WTC11 (cell line): Measurements from ENCODE around the gene RING1. TPM values are rescaled to one million over a fixed set of nuclear protein-coding genes. Genes with fewer than 3 reads are reported as not detected.

ENCODE experiments used
- ATAC-seq: fragments of 200-7000 bp; cut with Tn5 transposase; 2 replicates; pipeline ENCODE4 v1.10.0; 2021; ENCODE audit warnings: mild to moderate bottlenecking, moderate library complexity
- CTCF ChIA-PET: fragments of 300-600 bp; sonication (Branson Sonifier 250); formaldehyde crosslinking; loops from one replicate; lab custom pipeline; 2021; ENCODE audit warnings: antibody characterized with exemption; lab: Charles Lee
- POLR2A ChIA-PET: fragments of 350-600 bp; sonication (Branson Sonifier 250); formaldehyde crosslinking; loops from one replicate; lab custom pipeline; 2021; ENCODE audit warnings: antibody characterized with exemption; lab: Charles Lee
- DNase-seq: peaks from one replicate; pipeline ENCODE4 v3.0.0; 2021; ENCODE audit warnings: low spot score
- H3K27ac Mint-ChIP-seq: 2 replicates; pipeline ENCODE4 v1.8.0; 2021; ENCODE audit warnings: mixed read lengths
- H3K27me3 Mint-ChIP-seq: 2 replicates; pipeline ENCODE4 v1.8.0; 2021; ENCODE audit warnings: low read depth, mild to moderate bottlenecking, moderate library complexity, mixed read lengths
- H3K36me3 Mint-ChIP-seq: 2 replicates; pipeline ENCODE4 v1.8.0; 2021; ENCODE audit warnings: mixed read lengths
- H3K4me1 Mint-ChIP-seq: 2 replicates; pipeline ENCODE4 v1.8.0; 2022; ENCODE audit warnings: mixed read lengths
- H3K4me3 Mint-ChIP-seq: 2 replicates; pipeline ENCODE4 v1.8.0; 2021; ENCODE audit warnings: mild to moderate bottlenecking, moderate library complexity, mixed read lengths
- H3K9me3 Mint-ChIP-seq: 2 replicates; pipeline ENCODE4 v1.8.0; 2021; ENCODE audit warnings: mixed read lengths
- AR ChIP-seq: fragments of 250-450 bp; sonication (Bioruptor Pico); IDR thresholded peaks from 2 replicates; pipeline ENCODE4 v1.9.0; 2021; ENCODE audit warnings: mild to moderate bottlenecking
- ATF1 ChIP-seq: sonication (generic); formaldehyde crosslinking; IDR thresholded peaks from 2 replicates; pipeline ENCODE4 v1.8.1; 2023; ENCODE audit warnings: mild to moderate bottlenecking, moderate library complexity, missing genetic modification reagents
- ATF2 ChIP-seq: sonication (generic); formaldehyde crosslinking; IDR thresholded peaks from 2 replicates; pipeline ENCODE4 v1.8.1; 2022; ENCODE audit warnings: low read depth, missing genetic modification reagents, borderline replicate concordance
- FOXK1 ChIP-seq: sonication (generic); formaldehyde crosslinking; IDR thresholded peaks from 2 replicates; pipeline ENCODE4 v1.8.0; 2022; ENCODE audit warnings: mild to moderate bottlenecking, moderate library complexity, missing genetic modification reagents
- HMGXB4 ChIP-seq: sonication (generic); formaldehyde crosslinking; IDR thresholded peaks from 2 replicates; pipeline ENCODE4 v1.8.1; 2023; ENCODE audit warnings: mild to moderate bottlenecking, moderate library complexity, missing genetic modification reagents
- JAZF1 ChIP-seq: fragments of 250-450 bp; sonication (Bioruptor Pico); IDR thresholded peaks from 2 replicates; pipeline ENCODE4 v1.9.0; 2021; ENCODE audit warnings: moderate library complexity, mild to moderate bottlenecking, inconsistent platforms
- KAT7 ChIP-seq: sonication (generic); formaldehyde crosslinking; IDR thresholded peaks from 2 replicates; pipeline ENCODE4 v1.8.1; 2023; ENCODE audit warnings: missing genetic modification reagents, mild to moderate bottlenecking, borderline replicate concordance
- MXD4 ChIP-seq: fragments of 250-450 bp; sonication (Bioruptor Pico); IDR thresholded peaks from 2 replicates; pipeline ENCODE4 v1.8.0; 2021; ENCODE audit warnings: mild to moderate bottlenecking, moderate library complexity, borderline replicate concordance
- NFATC4 ChIP-seq: fragments of 250-450 bp; sonication (Bioruptor Pico); IDR thresholded peaks from 2 replicates; pipeline ENCODE4 v1.9.0; 2021; ENCODE audit warnings: mild to moderate bottlenecking
- OVOL2 ChIP-seq: fragments of 250-450 bp; sonication (Bioruptor Pico); IDR thresholded peaks from 2 replicates; pipeline ENCODE4 v1.9.0; 2021; ENCODE audit warnings: mild to moderate bottlenecking, borderline replicate concordance
- TEAD1 ChIP-seq: sonication (generic); formaldehyde crosslinking; IDR thresholded peaks from 2 replicates; pipeline ENCODE4 v1.8.0; 2022; ENCODE audit warnings: mild to moderate bottlenecking, missing genetic modification reagents
- TP53 ChIP-seq: sonication (generic); formaldehyde crosslinking; IDR thresholded peaks from 2 replicates; pipeline ENCODE4 v1.8.1; 2023; ENCODE audit warnings: mild to moderate bottlenecking, missing genetic modification reagents
- ZNF232 ChIP-seq: sonication (generic); formaldehyde crosslinking; IDR thresholded peaks from 2 replicates; pipeline ENCODE4 v1.8.0; 2022; ENCODE audit warnings: mild to moderate bottlenecking, missing genetic modification reagents
- ZNF317 ChIP-seq: sonication (generic); formaldehyde crosslinking; IDR thresholded peaks from 2 replicates; pipeline ENCODE4 v1.8.1; 2023; ENCODE audit warnings: low read depth, mild to moderate bottlenecking, moderate library complexity, missing genetic modification reagents, borderline replicate concordance
- ZNF416 ChIP-seq: fragments of 250-450 bp; sonication (Bioruptor Pico); IDR thresholded peaks from 2 replicates; pipeline ENCODE4 v1.9.0; 2021; ENCODE audit warnings: mild to moderate bottlenecking, inconsistent platforms
- total RNA-seq: library from RNA; stranded (reverse); gene quantifications from 3 replicates; pipeline ENCODE4 v1.2.3, GENCODE V29; 2021
- TF ChIP-seq, protein P1 (sequence below): sonication (generic); formaldehyde crosslinking; IDR thresholded peaks from 2 replicates; pipeline ENCODE4 v1.8.0; 2022; ENCODE audit warnings: mild to moderate bottlenecking, missing genetic modification reagents
- TF ChIP-seq, protein P2 (sequence below): sonication (generic); formaldehyde crosslinking; IDR thresholded peaks from 2 replicates; pipeline ENCODE4 v1.8.1; 2023; ENCODE audit warnings: mild to moderate bottlenecking, missing genetic modification reagents
- TF ChIP-seq, protein P3 (sequence below): fragments of 250-450 bp; sonication (Bioruptor Pico); IDR thresholded peaks from 2 replicates; pipeline ENCODE4 v1.9.0; 2021; ENCODE audit warnings: mild to moderate bottlenecking, borderline replicate concordance

RING1 gene
- total RNA-seq, 1 experiment from 2014 or later, result 26.6 TPM

DNA sequence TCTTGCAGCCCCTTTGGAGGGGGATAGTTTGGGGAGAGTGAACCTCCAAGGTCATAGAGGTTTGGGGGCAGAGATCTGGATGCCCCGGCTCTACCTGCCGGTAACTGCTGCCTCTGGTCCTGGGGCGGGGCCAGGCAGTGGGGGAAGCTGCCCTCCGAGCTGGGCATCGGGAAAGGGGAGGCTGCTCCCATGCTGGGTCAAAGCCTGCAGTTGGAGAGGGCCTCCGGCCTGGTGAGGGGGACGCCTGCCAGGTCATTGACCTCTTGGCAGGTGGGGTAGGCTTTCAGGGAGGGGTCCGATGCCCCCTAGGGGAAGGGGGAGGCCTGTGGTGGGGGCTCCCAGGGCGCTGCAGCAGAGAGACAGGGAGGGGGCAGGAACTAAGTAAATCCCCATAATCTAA lies 23.1 kb upstream of the RING1 start (continued):
- TF ChIP-seq, protein P1, sequence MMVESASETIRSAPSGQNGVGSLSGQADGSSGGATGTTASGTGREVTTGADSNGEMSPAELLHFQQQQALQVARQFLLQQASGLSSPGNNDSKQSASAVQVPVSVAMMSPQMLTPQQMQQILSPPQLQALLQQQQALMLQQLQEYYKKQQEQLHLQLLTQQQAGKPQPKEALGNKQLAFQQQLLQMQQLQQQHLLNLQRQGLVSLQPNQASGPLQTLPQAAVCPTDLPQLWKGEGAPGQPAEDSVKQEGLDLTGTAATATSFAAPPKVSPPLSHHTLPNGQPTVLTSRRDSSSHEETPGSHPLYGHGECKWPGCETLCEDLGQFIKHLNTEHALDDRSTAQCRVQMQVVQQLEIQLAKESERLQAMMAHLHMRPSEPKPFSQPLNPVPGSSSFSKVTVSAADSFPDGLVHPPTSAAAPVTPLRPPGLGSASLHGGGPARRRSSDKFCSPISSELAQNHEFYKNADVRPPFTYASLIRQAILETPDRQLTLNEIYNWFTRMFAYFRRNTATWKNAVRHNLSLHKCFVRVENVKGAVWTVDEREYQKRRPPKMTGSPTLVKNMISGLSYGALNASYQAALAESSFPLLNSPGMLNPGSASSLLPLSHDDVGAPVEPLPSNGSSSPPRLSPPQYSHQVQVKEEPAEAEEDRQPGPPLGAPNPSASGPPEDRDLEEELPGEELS, result no peak
- no peak for TF ChIP-seq OVOL2 (CRISPR knock-in tag)
- no peak for TF ChIP-seq MXD4 (CRISPR knock-in tag)

DNA sequence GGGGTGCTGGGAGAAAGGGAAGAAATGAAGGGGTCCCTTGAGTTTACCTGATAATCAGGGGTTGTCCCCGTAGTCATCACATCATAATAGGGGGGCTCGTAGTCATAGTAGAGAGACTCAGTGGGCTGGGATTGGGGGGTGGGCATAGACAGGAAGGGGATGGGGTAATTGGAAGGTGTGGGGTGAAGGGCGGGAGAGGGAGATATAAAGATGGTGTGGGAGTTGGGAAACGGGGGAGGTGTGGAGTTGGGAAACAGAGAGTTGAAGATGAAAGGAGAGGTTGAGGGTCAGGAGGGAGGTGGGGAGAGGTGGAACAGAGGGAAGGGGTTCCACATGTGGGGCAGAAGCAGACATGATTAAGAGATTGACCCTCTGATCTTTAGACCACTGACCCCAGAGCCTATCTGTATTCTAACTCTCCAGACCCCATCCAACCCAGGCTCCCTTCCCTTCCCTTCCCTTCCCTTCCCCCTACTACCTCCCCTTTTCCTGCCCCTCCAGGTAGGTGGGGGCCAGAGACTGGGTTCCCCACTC lies 22.6 kb upstream of the RING1 start:
- no peak for DNase-seq
- Mint-ChIP-seq H3K27ac (no peak overlapping the region), H3K9me3 (peaks cover 13% of the 10 kb centered on the region), H3K4me3 (no peak overlapping the region), H3K36me3 (no peaks in the 10 kb centered on the region), H3K4me1 (peaks cover 7% of the 10 kb centered on the region), H3K27me3 (peaks cover 19% of the 10 kb centered on the region)
- CTCF ChIA-PET, result interaction anchor here (0.6 to 1.6 kb wide), 3 partner anchors 12 to 62 kb away, joined by 3 to 6 read pairs (median 4); no protein-coding TSS in a partner anchor
- ATAC-seq, result no peak
- TF ChIP-seq NFATC4 (CRISPR knock-in tag), result no peak
- no peak for TF ChIP-seq ATF1 (CRISPR knock-in tag)
- no peak for TF ChIP-seq AR (CRISPR knock-in tag)
- no peak for TF ChIP-seq OVOL2 (CRISPR knock-in tag)
- no peak for TF ChIP-seq HMGXB4
- no peak for TF ChIP-seq ZNF232 (CRISPR knock-in tag)
- TF ChIP-seq JAZF1, result no peak
- TF ChIP-seq TEAD1 (CRISPR knock-in tag), result no peak
- TF ChIP-seq, protein P2, sequence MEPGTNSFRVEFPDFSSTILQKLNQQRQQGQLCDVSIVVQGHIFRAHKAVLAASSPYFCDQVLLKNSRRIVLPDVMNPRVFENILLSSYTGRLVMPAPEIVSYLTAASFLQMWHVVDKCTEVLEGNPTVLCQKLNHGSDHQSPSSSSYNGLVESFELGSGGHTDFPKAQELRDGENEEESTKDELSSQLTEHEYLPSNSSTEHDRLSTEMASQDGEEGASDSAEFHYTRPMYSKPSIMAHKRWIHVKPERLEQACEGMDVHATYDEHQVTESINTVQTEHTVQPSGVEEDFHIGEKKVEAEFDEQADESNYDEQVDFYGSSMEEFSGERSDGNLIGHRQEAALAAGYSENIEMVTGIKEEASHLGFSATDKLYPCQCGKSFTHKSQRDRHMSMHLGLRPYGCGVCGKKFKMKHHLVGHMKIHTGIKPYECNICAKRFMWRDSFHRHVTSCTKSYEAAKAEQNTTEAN (CRISPR knock-in tag), result no peak
- TF ChIP-seq ZNF416, result no peak
- TF ChIP-seq, protein P3, sequence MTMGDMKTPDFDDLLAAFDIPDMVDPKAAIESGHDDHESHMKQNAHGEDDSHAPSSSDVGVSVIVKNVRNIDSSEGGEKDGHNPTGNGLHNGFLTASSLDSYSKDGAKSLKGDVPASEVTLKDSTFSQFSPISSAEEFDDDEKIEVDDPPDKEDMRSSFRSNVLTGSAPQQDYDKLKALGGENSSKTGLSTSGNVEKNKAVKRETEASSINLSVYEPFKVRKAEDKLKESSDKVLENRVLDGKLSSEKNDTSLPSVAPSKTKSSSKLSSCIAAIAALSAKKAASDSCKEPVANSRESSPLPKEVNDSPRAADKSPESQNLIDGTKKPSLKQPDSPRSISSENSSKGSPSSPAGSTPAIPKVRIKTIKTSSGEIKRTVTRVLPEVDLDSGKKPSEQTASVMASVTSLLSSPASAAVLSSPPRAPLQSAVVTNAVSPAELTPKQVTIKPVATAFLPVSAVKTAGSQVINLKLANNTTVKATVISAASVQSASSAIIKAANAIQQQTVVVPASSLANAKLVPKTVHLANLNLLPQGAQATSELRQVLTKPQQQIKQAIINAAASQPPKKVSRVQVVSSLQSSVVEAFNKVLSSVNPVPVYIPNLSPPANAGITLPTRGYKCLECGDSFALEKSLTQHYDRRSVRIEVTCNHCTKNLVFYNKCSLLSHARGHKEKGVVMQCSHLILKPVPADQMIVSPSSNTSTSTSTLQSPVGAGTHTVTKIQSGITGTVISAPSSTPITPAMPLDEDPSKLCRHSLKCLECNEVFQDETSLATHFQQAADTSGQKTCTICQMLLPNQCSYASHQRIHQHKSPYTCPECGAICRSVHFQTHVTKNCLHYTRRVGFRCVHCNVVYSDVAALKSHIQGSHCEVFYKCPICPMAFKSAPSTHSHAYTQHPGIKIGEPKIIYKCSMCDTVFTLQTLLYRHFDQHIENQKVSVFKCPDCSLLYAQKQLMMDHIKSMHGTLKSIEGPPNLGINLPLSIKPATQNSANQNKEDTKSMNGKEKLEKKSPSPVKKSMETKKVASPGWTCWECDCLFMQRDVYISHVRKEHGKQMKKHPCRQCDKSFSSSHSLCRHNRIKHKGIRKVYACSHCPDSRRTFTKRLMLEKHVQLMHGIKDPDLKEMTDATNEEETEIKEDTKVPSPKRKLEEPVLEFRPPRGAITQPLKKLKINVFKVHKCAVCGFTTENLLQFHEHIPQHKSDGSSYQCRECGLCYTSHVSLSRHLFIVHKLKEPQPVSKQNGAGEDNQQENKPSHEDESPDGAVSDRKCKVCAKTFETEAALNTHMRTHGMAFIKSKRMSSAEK (CRISPR knock-in tag), result no peak
- TF ChIP-seq KAT7, result no peak
- TF ChIP-seq ATF2, result no peak
- no peak for TF ChIP-seq ZNF317
- no peak for TF ChIP-seq FOXK1
- no peak for TF ChIP-seq TP53 (CRISPR knock-in tag)
- POLR2A ChIA-PET, result no interaction called here
